SK-N-SH treated with all-trans-retinoic acid at 6 μM for 48 hours (cell line): Measurements from ENCODE around the gene CYTIP.

Source experiments
- ATAC-seq: fragments of 200-7000 bp; cut with Tn5 transposase; 3 replicates; pipeline ENCODE4 v1.9.1; 2020; ENCODE audit warnings: mild to moderate bottlenecking, moderate library complexity
- ARNTL ChIP-seq: fragments of 450-650 bp; formaldehyde crosslinking; IDR thresholded peaks from 2 replicates; pipeline ENCODE4 v1.5.0; 2020; ENCODE audit warnings: low read depth, mild to moderate bottlenecking, moderate library complexity, borderline replicate concordance
- BACH2 ChIP-seq: fragments of 250-450 bp; sonication (Bioruptor Pico); IDR thresholded peaks from 2 replicates; pipeline ENCODE4 v1.9.0; 2021; ENCODE audit warnings: mild to moderate bottlenecking, borderline replicate concordance
- CSDC2 ChIP-seq: fragments of 250-450 bp; sonication (Bioruptor Pico); IDR thresholded peaks from 2 replicates; pipeline ENCODE4 v1.5.0; 2020; ENCODE audit warnings: mild to moderate bottlenecking, moderate library complexity
- ESRRG ChIP-seq: fragments of 250-450 bp; sonication (Bioruptor Pico); IDR thresholded peaks from 2 replicates; pipeline ENCODE4 v1.6.1; 2021; ENCODE audit warnings: mild to moderate bottlenecking
- GLIS3 ChIP-seq: fragments of 250-450 bp; sonication (Bioruptor Pico); IDR thresholded peaks from 2 replicates; pipeline ENCODE4 v1.5.0; 2020; ENCODE audit warnings: mild to moderate bottlenecking, moderate library complexity
- ISL1 ChIP-seq: fragments of 250-450 bp; sonication (Bioruptor Pico); IDR thresholded peaks from 2 replicates; pipeline ENCODE4 v2.1.2; 2022; ENCODE audit warnings: mild to moderate bottlenecking, moderate library complexity
- PPARA ChIP-seq: fragments of 250-450 bp; sonication (Bioruptor Pico); IDR thresholded peaks from 2 replicates; pipeline ENCODE4 v1.5.0; 2020; ENCODE audit warnings: mild to moderate bottlenecking, borderline replicate concordance
- RARB ChIP-seq: fragments of 250-450 bp; sonication (Bioruptor Pico); IDR thresholded peaks from 2 replicates; pipeline ENCODE4 v1.8.0; 2021; ENCODE audit warnings: mild to moderate bottlenecking, moderate library complexity
- SNAI2 ChIP-seq: fragments of 250-450 bp; sonication (Bioruptor Pico); IDR thresholded peaks from 2 replicates; pipeline ENCODE4 v1.5.0; 2020; ENCODE audit warnings: mild to moderate bottlenecking, moderate library complexity
- TCF4 ChIP-seq: fragments of 250-450 bp; sonication (Bioruptor Pico); IDR thresholded peaks from 2 replicates; pipeline ENCODE4 v1.8.0; 2021; ENCODE audit warnings: mild to moderate bottlenecking, moderate library complexity, borderline replicate concordance
- TOX ChIP-seq: fragments of 250-450 bp; sonication (Bioruptor Pico); IDR thresholded peaks from 2 replicates; pipeline ENCODE4 v1.8.0; 2021; ENCODE audit warnings: mild to moderate bottlenecking, moderate library complexity, borderline replicate concordance
- ZC3H10 ChIP-seq: fragments of 250-450 bp; sonication (Bioruptor Pico); IDR thresholded peaks from 2 replicates; pipeline ENCODE4 v1.5.1; 2021; ENCODE audit warnings: mild to moderate bottlenecking, moderate library complexity
- ZFP3 ChIP-seq: fragments of 250-450 bp; sonication (Bioruptor Pico); IDR thresholded peaks from 2 replicates; pipeline ENCODE4 v1.5.0; 2020; ENCODE audit warnings: mild to moderate bottlenecking, moderate library complexity
- ZFP30 ChIP-seq: fragments of 450-650 bp; formaldehyde crosslinking; IDR thresholded peaks from 2 replicates; pipeline ENCODE4 v1.5.0; 2022; ENCODE audit warnings: mild to moderate bottlenecking, moderate library complexity
- ZNF565 ChIP-seq: fragments of 450-650 bp; formaldehyde crosslinking; conservative IDR thresholded peaks from 2 replicates; pipeline ENCODE4 v1.5.0; 2020; ENCODE audit warnings: low read depth, mild to moderate bottlenecking, moderate library complexity
- ZNF70 ChIP-seq: fragments of 450-650 bp; formaldehyde crosslinking; IDR thresholded peaks from 2 replicates; pipeline ENCODE4 v1.5.0; 2020; ENCODE audit warnings: mild to moderate bottlenecking, moderate library complexity
- ZNF8 ChIP-seq: fragments of 450-650 bp; formaldehyde crosslinking; IDR thresholded peaks from 2 replicates; pipeline ENCODE4 v1.5.0; 2020; ENCODE audit warnings: mild to moderate bottlenecking, moderate library complexity
- TF ChIP-seq, protein P1 (sequence below): fragments of 250-450 bp; sonication (Bioruptor Pico); IDR thresholded peaks from 2 replicates; pipeline ENCODE4 v1.5.1; 2020; ENCODE audit warnings: low read depth, mild to moderate bottlenecking, moderate library complexity
- TF ChIP-seq, protein P2 (sequence below): fragments of 250-450 bp; sonication (Bioruptor Pico); IDR thresholded peaks from 2 replicates; pipeline ENCODE4 v1.8.0; 2020; ENCODE audit warnings: mild to moderate bottlenecking, moderate library complexity, borderline replicate concordance
- TF ChIP-seq, protein P3 (sequence below): fragments of 250-450 bp; sonication (Bioruptor Pico); IDR thresholded peaks from 2 replicates; pipeline ENCODE4 v1.5.1; 2021; ENCODE audit warnings: mild to moderate bottlenecking, moderate library complexity
- TF ChIP-seq, protein P4 (sequence below): fragments of 250-450 bp; sonication (Bioruptor Pico); IDR thresholded peaks from 2 replicates; pipeline ENCODE4 v1.5.0; 2020; ENCODE audit warnings: mild to moderate bottlenecking, moderate library complexity

The CYTIP gene

DNA sequence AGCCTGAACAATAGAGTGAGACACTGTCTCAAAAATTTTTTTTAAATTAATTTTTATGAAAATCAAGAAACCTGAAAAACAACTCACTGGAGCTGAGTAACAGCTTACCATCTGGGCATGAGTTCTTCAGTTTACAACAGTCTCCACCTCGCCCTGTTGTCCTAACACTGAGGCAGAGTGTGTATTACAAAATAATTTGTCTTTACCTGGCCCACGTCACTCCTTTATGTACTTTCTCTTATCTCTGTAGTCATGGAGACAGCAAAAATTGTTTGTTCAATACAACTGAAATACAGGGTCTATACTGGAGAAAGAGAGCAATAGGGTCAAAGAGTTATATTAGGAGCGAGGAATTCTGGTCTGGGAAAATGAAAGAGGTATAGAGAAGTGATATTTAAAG lies 48.1 kb downstream of the CYTIP start:
- no peak for ATAC-seq
- TF ChIP-seq RARB (CRISPR knock-in tag) (no peak), ZFP30 (no peak), BACH2 (CRISPR knock-in tag) (no peak)

DNA sequence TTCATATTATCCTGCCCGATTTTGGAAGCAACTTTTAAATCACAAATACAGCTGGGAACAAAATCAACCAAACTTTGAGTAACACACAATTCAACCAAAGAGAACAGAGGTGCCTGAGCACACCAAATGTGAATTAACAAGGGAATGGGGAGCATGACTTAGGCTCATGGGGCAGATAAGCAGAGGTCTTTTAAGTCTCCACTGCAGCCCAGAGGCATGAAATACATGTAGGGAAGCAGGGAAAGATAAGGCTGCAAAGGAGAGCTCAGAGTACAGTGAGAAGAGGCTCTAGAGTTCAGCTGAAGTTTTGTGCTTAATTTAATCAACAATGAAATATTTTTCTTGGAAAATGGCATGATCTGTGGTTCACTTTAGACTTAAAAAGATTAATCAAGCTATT lies 49.0 kb downstream of the CYTIP start:
- no peak for ATAC-seq
- TF ChIP-seq PPARA (CRISPR knock-in tag) = no peak
- TF ChIP-seq RARB (CRISPR knock-in tag) = no peak
- no peak for TF ChIP-seq ZNF8 (CRISPR knock-in tag)
- TF ChIP-seq ARNTL (CRISPR knock-in tag) = no peak
- no peak for TF ChIP-seq ZNF565
- no peak for TF ChIP-seq ZC3H10 (CRISPR knock-in tag)
- TF ChIP-seq, protein P1, sequence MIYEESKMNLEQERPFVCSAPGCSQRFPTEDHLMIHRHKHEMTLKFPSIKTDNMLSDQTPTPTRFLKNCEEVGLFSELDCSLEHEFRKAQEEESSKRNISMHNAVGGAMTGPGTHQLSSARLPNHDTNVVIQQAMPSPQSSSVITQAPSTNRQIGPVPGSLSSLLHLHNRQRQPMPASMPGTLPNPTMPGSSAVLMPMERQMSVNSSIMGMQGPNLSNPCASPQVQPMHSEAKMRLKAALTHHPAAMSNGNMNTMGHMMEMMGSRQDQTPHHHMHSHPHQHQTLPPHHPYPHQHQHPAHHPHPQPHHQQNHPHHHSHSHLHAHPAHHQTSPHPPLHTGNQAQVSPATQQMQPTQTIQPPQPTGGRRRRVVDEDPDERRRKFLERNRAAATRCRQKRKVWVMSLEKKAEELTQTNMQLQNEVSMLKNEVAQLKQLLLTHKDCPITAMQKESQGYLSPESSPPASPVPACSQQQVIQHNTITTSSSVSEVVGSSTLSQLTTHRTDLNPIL (CRISPR knock-in tag) = no peak
- no peak for TF ChIP-seq ZNF70 (CRISPR knock-in tag)
- no peak for TF ChIP-seq TCF4 (CRISPR knock-in tag)
- TF ChIP-seq TOX = no peak
- TF ChIP-seq CSDC2 (CRISPR knock-in tag) = no peak
- no peak for TF ChIP-seq ISL1 (CRISPR knock-in tag)
- TF ChIP-seq BACH2 (CRISPR knock-in tag) = no peak
- TF ChIP-seq SNAI2 (CRISPR knock-in tag) = no peak
- TF ChIP-seq ZFP3 (CRISPR knock-in tag) = no peak
- TF ChIP-seq, protein P2, sequence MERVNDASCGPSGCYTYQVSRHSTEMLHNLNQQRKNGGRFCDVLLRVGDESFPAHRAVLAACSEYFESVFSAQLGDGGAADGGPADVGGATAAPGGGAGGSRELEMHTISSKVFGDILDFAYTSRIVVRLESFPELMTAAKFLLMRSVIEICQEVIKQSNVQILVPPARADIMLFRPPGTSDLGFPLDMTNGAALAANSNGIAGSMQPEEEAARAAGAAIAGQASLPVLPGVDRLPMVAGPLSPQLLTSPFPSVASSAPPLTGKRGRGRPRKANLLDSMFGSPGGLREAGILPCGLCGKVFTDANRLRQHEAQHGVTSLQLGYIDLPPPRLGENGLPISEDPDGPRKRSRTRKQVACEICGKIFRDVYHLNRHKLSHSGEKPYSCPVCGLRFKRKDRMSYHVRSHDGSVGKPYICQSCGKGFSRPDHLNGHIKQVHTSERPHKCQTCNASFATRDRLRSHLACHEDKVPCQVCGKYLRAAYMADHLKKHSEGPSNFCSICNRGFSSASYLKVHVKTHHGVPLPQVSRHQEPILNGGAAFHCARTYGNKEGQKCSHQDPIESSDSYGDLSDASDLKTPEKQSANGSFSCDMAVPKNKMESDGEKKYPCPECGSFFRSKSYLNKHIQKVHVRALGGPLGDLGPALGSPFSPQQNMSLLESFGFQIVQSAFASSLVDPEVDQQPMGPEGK (CRISPR knock-in tag) = no peak
- TF ChIP-seq GLIS3 (CRISPR knock-in tag) = no peak
- no peak for TF ChIP-seq ZFP30

DNA sequence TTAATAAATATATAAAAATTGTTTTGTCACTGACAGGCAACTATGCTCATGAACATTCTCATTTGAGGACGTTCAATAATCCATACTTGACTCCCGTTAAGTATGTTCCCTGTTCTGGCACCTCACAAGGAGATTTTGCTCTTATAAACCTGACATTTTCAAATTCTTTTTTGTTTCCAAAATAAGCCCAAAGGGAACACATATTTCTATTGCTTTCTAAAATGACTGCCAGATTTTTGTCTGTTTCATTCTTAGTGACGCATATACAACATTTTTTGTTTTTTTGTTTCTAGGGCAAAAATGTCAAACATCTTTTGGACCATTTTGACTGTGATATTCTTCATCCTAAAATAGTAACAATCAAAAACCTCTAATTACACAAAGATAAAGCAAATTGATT lies 50.5 kb downstream of the CYTIP start:
- no peak for ATAC-seq
- TF ChIP-seq RARB (CRISPR knock-in tag) (no peak), ESRRG (no peak), TOX (no peak), ZFP3 (CRISPR knock-in tag) (no peak)
- TF ChIP-seq, protein P3, sequence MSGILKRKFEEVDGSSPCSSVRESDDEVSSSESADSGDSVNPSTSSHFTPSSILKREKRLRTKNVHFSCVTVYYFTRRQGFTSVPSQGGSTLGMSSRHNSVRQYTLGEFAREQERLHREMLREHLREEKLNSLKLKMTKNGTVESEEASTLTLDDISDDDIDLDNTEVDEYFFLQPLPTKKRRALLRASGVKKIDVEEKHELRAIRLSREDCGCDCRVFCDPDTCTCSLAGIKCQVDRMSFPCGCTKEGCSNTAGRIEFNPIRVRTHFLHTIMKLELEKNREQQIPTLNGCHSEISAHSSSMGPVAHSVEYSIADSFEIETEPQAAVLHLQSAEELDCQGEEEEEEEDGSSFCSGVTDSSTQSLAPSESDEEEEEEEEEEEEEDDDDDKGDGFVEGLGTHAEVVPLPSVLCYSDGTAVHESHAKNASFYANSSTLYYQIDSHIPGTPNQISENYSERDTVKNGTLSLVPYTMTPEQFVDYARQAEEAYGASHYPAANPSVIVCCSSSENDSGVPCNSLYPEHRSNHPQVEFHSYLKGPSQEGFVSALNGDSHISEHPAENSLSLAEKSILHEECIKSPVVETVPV (CRISPR knock-in tag) = no peak
- TF ChIP-seq, all 23 proteins: peak for 0

DNA sequence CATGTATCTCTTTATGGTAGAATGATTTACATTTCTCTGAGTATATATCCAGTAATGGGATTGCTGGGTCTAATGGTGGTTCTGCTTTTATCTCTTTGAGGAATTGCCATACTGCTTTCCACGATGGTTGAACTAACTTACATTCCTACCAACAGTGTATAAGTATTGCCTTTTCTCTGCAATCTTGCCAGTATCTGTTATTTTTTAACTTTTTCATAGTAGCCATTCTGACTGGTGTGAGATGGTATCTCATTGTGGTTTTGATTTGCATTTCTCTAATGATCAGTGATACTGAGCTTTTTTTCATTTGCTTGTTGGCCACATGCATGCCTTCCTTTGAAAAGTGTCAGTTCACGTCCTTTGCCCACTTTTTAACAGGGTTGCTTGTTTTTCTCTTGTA lies 55.1 kb downstream of the CYTIP start:
- no peak for TF ChIP-seq RARB (CRISPR knock-in tag)
- TF ChIP-seq GLIS3 (CRISPR knock-in tag) = no peak
- no peak for TF ChIP-seq TOX
- no peak for TF ChIP-seq TCF4 (CRISPR knock-in tag)
- TF ChIP-seq, protein P4, sequence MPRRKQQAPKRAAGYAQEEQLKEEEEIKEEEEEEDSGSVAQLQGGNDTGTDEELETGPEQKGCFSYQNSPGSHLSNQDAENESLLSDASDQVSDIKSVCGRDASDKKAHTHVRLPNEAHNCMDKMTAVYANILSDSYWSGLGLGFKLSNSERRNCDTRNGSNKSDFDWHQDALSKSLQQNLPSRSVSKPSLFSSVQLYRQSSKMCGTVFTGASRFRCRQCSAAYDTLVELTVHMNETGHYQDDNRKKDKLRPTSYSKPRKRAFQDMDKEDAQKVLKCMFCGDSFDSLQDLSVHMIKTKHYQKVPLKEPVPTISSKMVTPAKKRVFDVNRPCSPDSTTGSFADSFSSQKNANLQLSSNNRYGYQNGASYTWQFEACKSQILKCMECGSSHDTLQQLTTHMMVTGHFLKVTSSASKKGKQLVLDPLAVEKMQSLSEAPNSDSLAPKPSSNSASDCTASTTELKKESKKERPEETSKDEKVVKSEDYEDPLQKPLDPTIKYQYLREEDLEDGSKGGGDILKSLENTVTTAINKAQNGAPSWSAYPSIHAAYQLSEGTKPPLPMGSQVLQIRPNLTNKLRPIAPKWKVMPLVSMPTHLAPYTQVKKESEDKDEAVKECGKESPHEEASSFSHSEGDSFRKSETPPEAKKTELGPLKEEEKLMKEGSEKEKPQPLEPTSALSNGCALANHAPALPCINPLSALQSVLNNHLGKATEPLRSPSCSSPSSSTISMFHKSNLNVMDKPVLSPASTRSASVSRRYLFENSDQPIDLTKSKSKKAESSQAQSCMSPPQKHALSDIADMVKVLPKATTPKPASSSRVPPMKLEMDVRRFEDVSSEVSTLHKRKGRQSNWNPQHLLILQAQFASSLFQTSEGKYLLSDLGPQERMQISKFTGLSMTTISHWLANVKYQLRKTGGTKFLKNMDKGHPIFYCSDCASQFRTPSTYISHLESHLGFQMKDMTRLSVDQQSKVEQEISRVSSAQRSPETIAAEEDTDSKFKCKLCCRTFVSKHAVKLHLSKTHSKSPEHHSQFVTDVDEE (CRISPR knock-in tag) = no peak
- TF ChIP-seq, protein P3 (CRISPR knock-in tag) = no peak
- no peak for TF ChIP-seq SNAI2 (CRISPR knock-in tag)
- TF ChIP-seq ISL1 (CRISPR knock-in tag) = no peak
- TF ChIP-seq ZNF70 (CRISPR knock-in tag) = no peak
- TF ChIP-seq ZNF8 (CRISPR knock-in tag) = no peak
- TF ChIP-seq CSDC2 (CRISPR knock-in tag) = no peak
- TF ChIP-seq BACH2 (CRISPR knock-in tag) = no peak
- no peak for ATAC-seq
